Stimulated activated CD8-positive, alpha-beta memory T cell treated with anti-CD3 and anti-CD28 coated beads, Interleukin-7, amount 100 ng/mL, for 4 hours (primary cell): ENCODE results near the gene TENM3.
"Not testable (repeated sequence)": the region's sequence is repeated elsewhere in the genome, so short reads cannot be mapped to it uniquely, and the experiment has no call there.

Experiments used
- DNase-seq, 2 donors: peaks; one replicate each; pipeline ENCODE4 v3.0.0-alpha.2; 2020; ENCODE audit warnings: low read depth in 2 of 2

Gene TENM3

DNA sequence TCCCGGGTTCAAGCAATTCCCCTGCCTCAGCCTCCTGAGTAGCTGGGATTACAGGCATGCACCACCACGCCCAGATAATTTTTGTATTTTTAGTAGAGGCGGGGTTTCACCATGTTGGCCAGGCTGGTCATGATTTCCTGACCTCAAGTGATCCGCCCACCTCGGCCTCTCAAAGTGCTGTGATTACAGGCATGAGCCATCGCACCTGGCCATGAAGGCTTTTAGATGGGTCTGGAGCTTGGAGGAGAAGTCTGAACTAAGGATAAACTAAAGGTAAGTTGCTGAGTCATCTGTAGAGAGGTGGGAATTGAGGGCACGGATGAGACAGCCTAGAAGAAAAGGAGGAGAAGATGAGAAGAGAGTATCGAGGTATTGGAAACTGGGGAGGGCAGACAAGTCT, at the start of gene TENM3:
TSS of gene TENM3 (plus strand) at position 199 of the 400 bp plus-strand sequence. CDS start 80,619 bp downstream, outside the sequence.
- not testable (repeated sequence) for DNase-seq

GRCh38 chr4:182194091-182194824, 48.9 kb upstream of the TENM3 start:
- DNase-seq: no peak

DNA sequence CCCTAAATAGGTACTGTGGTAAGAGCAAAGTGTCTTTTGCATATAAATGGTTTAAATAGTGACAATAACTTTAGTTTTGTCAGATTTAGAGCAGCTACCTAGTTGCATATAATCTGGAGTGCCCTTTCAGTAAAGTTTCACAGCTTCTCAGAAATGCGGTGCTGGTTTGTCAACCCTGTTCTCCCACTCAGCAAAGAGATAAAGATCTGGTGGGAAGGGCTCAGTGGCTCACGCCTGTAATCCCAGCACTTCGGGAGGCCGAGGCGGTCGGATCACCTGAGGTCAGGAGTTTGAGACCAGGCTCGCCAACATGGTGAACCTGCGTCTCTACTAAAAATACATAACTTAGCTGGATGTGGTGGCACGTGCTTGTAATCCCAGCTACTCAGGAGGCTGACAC, 45.6 kb upstream of the TENM3 start:
- DNase-seq: no peak

GRCh38 chr4:182201871-182202270, 41.3 kb upstream of the TENM3 start:
- DNase-seq: no peak

- DNase-seq: no peak
Observed at GRCh38 chr4:182202650-182203049, 40.6 kb upstream of the TENM3 start.

DNA sequence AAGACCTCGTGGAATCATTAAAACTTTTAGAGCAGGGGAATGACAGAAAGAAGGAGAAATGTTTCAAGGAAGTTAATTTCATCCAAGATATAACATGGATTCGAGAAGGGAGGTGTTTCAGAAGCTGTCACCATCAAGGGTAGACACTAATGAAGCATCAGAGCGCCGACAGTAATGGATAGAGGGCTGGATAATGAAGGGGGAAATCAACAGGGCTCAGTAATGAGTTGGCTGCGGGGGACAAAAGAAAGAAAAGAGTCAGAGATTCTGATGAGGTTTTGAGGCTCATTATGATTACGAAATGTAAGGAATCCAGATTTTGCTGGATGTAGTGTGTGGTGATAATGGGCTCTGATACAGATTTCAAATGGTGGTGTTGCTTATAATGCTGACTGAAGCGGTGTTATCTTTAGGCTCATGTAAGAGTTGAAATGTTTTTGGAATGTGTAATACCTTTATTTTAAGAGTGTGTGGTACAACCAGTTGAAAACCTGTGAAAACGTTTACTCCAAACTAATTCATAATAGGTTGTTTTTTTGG, 39.3 kb upstream of the TENM3 start:
- no peak for DNase-seq

DNA sequence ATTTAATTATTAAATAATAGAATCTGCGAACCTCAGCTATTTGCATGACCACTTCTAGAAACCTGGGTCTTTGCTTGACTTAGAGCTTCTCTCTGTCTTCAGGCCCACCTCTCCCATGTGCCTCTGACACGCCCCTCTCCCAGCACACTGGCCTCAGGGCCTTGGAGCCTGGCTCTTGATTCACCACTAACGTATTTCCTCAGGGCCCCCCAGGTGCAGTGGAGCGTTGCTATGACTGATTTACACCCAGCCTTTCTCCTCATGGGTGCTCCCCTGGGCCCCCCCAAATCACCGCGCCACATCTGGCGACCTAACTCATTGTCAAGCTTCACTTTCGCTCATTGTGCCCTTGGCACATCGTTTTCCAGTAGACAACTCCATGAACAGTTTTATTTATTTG, 37.9 kb upstream of the TENM3 start:
- no peak for DNase-seq

DNA sequence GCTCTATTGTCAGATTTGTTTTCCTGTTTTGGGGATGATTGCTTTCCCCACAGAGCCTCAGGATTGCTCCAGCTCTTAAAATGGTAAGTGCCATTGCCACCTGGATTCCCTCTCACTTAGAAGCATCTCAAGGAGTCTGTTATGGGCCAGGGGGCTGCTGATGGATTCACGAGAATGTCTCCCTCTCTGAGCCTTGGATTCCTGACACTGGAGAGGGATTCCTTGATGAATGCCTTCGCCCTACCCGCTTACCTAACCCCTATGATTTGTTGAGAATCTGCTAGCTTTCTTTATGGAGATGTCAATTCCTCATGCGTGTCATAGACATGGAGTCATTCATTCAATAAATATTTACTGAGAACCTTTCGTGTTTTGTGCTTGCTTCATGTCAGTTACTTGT, 36.9 kb upstream of the TENM3 start:
- DNase-seq: no peak

GRCh38 chr4:182206916-182207315, 36.3 kb upstream of the TENM3 start:
- DNase-seq: no peak

- DNase-seq: no peak
Observed at GRCh38 chr4:182207830-182208396, 35.3 kb upstream of the TENM3 start.

DNA sequence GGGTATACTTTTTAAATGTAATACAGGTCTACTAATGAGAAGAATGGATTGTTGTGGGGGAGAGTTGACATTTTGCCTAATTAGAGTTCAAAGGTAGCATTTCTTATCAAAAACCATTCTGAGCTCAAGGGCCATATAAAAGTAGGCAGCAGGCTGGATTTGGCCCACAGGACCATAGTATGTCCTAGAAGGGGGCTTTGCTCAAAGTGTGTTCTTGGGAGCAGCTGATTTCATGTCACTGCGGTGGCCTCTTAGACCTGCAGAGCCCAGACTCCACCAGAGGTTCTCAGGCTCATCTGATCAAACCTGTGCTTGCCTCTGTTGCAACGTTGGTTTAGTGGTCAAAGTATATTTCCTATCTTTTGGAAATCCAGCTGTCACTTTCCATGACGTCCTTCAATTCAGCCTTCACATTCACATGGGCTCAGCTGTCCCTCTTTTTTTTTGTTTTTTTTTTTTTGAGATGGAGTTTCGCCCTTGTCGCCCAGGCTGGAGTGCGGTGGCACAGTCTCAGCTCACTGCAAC, 34.6 kb upstream of the TENM3 start:
- DNase-seq: no peak

DNA sequence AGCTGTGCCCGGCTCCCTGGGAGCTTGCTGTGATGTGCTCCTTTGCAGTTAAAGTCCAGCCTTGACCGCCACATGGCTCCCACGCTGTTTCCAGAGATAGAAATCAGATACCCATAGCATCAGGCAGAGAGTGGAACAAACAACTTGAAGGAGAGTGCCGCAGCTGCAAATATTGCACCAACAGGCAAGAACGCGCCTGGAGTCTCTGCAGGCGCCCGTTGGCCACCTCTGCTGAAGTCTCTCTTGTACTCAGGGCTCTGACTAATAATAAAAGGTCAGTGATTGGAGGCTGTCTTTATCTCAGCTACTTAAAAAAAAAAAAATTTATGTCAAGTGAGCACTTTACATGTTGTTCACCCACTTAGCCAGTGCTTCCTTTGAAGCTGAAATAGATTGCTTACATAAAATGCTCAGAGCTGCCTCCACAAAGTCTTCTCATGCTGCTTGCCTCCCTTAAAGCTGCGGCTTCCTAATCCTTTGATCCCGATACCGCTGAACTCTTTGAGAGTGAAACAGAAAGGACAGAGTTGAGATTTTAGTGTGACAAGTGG, 30.9 kb upstream of the TENM3 start:
- DNase-seq: no peak

GRCh38 chr4:182213004-182213403, 30.2 kb upstream of the TENM3 start:
- no peak for DNase-seq

DNA sequence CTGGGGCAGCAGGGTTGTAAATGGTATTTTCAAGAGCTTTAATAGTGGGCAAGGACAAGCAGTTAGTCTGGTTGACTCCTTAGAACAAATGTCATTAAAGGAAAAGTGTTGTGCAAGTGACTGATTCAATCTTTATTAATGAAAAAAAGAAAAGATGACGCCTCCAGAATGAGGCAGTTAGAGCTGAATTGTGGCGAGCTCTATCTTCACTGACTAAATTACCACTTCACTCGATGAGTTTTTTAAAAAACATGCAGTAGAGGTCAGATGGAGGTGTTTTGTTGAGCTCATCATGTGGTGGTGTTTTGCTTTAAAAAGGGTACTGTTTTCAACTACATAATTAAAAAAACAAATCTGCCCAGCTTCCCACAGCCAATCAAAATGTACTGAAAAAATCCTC, 28.1 kb upstream of the TENM3 start:
- no peak for DNase-seq

DNA sequence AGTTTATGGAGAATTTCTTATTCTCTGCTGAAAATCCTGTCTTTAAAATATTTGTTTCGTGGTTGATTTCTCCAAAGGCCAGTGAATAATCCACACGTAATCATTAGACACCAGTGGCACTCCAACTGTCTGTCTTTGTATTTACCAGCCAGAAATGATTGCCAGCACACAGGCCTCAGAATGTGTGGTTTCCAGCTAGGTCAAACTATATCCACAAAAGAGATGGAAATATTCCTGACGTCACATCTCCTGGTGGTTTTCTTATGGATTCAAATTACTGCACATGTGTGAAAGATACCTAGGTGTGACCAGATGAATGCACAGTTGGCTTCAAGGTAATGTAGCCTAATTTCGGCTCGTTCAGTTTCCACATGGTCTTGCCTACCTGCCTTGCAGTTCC, 27.2 kb upstream of the TENM3 start:
- DNase-seq: no peak

DNA sequence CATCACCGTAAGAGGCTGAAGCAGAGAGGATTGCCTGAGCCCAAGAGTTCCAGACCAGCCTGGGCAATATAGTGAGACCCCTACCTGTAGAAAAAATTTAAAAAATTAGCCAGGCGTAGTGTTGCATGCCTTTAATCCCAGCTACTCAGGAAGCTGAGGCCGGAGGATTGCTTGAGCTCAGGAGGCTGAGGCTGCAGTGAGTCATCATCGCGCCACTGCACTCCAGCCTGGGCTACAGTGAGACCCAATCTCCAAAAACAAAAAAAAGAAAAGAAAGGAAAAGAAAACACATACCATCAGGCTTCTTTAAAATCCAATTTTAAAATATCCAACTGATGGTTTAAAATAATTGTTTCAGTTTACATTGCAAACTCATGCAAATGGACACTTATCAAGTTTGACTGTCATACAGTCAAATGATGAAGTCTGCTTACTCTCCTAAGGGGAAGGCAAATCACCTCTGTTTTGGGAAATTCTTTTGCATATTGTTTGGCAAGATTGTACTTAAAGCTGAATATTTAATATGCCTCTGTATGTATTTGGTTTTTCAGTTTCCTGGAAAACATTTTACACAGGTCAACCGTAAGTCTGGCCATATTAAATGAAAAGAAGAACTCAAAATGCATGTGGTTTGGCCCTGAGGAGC, 23.7 kb upstream of the TENM3 start:
- no peak for DNase-seq

GRCh38 chr4:182221987-182222386, 21.2 kb upstream of the TENM3 start:
- no peak for DNase-seq

DNA sequence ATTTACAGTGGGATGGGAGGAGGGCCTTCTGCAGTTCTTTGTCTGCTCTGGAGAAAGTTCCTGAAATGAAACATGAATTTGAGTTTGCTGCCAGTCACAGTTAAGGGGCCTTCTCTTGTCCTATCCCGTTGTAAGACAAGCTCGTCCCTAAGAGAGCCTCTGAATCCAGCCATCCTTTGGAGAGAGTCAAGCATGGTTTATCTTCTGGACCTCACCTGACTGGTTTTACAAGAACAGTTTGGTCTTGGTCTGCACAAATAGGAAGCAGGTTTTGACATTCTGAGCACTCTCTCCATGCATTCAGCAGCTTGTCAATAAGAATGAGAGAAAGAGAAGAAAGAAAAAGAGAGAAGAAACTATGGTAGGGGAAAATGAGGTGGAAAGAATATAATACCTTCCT, 20.4 kb upstream of the TENM3 start:
- DNase-seq: no peak

DNA sequence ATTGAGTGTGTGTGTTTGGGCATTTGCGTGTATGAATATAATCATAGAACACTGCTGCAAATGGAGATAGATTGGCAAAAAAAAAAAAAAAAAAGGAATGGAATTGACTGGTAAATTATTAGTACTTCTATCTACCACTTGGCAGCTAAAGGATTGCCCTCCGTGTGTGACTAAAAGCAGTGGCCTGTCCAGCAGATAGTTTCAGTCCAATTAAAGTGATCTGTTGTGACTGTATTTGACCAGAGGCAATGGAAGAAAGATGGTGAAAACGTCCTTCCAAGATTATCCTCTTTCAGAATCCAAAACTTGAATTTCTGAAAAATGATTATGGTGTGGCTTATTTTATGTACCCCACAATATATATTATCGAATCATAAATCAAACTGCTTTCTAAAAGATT, 19.5 kb upstream of the TENM3 start:
- no peak for DNase-seq

- no peak for DNase-seq
Observed at GRCh38 chr4:182224192-182224850, 18.9 kb upstream of the TENM3 start.

DNA sequence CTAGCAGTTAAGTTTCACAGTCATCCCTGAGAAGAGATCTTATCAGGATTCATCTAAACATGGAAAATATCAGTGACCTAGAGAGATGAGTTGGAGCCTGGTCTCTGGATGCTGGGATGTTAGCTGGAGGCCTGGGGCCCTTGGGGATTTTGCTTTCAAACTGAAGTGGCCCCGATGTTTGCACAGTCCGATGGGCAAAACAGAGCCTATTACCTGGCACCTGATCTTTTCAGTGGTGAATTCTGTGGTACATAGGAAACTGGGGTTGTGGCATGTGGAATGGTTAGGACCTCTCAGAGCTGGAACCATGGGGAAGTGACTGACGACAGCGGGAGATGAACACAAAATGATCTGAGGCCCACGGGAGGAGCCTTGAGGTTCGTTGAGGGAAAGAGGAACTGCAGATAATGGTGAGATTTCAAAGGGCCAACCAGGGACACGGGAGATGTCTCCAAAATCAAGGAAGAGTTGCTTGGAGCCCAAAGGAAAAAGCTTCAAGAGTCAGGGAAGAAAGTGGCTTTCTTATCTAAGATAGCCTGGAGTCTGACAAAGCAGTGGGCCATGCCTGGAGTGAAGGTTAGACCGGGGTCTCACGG, 17.8 kb upstream of the TENM3 start:
- no peak for DNase-seq
